ENCODE data around the gene ADRB2.
"Not testable (repeated sequence)": the region's sequence is repeated elsewhere in the genome, so short reads cannot be mapped to it uniquely, and the experiment has no call there.

ADRB2 gene

GRCh38 chr5:148791696-148792095, 34.7 kb upstream of the ADRB2 start:
- H3K27me3 ChIP-seq (replicated peaks; ENCODE audit: control insufficient read depth, insufficient read depth, low read length, poor library complexity, severe bottlenecking), result no peaks in the 10 kb centered on the region
- no peak for DNase-seq
- no peaks in the 10 kb centered on the region for H3K4me1 ChIP-seq (ENCODE audit: control insufficient read depth, insufficient read depth, low read length, poor library complexity, severe bottlenecking)
- H3K27ac ChIP-seq (ENCODE audit: insufficient read depth, low read length, poor library complexity, severe bottlenecking), result no peak overlapping the region
- H3K36me3 ChIP-seq (ENCODE audit: control insufficient read depth, insufficient read depth, low read length), result no peaks in the 10 kb centered on the region
- no peak overlapping the region for H3K4me3 ChIP-seq (ENCODE audit: insufficient read depth, low read depth, low read length, poor library complexity, severe bottlenecking)
- no peaks in the 10 kb centered on the region for H3K9me3 ChIP-seq (ENCODE audit: control insufficient read depth, low read length)

GRCh38 chr5:148792744-148793143, 33.7 kb upstream of the ADRB2 start:
- Histone ChIP-seq H3K9me3 (ENCODE audit: control insufficient read depth, low read length) (no peaks in the 10 kb centered on the region), H3K27me3 (replicated peaks; ENCODE audit: control insufficient read depth, insufficient read depth, low read length, poor library complexity, severe bottlenecking) (no peaks in the 10 kb centered on the region), H3K27ac (ENCODE audit: insufficient read depth, low read length, poor library complexity, severe bottlenecking) (no peak overlapping the region), H3K36me3 (ENCODE audit: control insufficient read depth, insufficient read depth, low read length) (no peaks in the 10 kb centered on the region), H3K4me1 (ENCODE audit: control insufficient read depth, insufficient read depth, low read length, poor library complexity, severe bottlenecking) (no peaks in the 10 kb centered on the region), H3K4me3 (ENCODE audit: insufficient read depth, low read depth, low read length, poor library complexity, severe bottlenecking) (no peak overlapping the region)
- no peak for DNase-seq

- Histone ChIP-seq H3K4me3 (ENCODE audit: insufficient read depth, low read depth, low read length, poor library complexity, severe bottlenecking) (no peak overlapping the region), H3K36me3 (ENCODE audit: control insufficient read depth, insufficient read depth, low read length) (no peaks in the 10 kb centered on the region), H3K4me1 (ENCODE audit: control insufficient read depth, insufficient read depth, low read length, poor library complexity, severe bottlenecking) (no peaks in the 10 kb centered on the region), H3K27me3 (replicated peaks; ENCODE audit: control insufficient read depth, insufficient read depth, low read length, poor library complexity, severe bottlenecking) (no peaks in the 10 kb centered on the region), H3K9me3 (ENCODE audit: control insufficient read depth, low read length) (no peaks in the 10 kb centered on the region), H3K27ac (ENCODE audit: insufficient read depth, low read length, poor library complexity, severe bottlenecking) (no peak overlapping the region)
- DNase-seq, result no peak
Measured at GRCh38 chr5:148793261-148793660, 33.1 kb upstream of the ADRB2 start.

GRCh38 chr5:148794275-148794674, 32.1 kb upstream of the ADRB2 start:
- DNase-seq, result no peak
- H3K4me3 ChIP-seq (ENCODE audit: insufficient read depth, low read depth, low read length, poor library complexity, severe bottlenecking), result no peak overlapping the region
- H3K27me3 ChIP-seq (replicated peaks; ENCODE audit: control insufficient read depth, insufficient read depth, low read length, poor library complexity, severe bottlenecking), result no peaks in the 10 kb centered on the region
- no peaks in the 10 kb centered on the region for H3K4me1 ChIP-seq (ENCODE audit: control insufficient read depth, insufficient read depth, low read length, poor library complexity, severe bottlenecking)
- H3K27ac ChIP-seq (ENCODE audit: insufficient read depth, low read length, poor library complexity, severe bottlenecking), result no peak overlapping the region
- no peaks in the 10 kb centered on the region for H3K9me3 ChIP-seq (ENCODE audit: control insufficient read depth, low read length)
- H3K36me3 ChIP-seq (ENCODE audit: control insufficient read depth, insufficient read depth, low read length), result no peaks in the 10 kb centered on the region

- no peak for DNase-seq
- H3K4me1 ChIP-seq (ENCODE audit: control insufficient read depth, insufficient read depth, low read length, poor library complexity, severe bottlenecking), result no peaks in the 10 kb centered on the region
- H3K9me3 ChIP-seq (ENCODE audit: control insufficient read depth, low read length), result no peaks in the 10 kb centered on the region
- H3K27ac ChIP-seq (ENCODE audit: insufficient read depth, low read length, poor library complexity, severe bottlenecking), result no peak overlapping the region
- H3K36me3 ChIP-seq (ENCODE audit: control insufficient read depth, insufficient read depth, low read length), result no peaks in the 10 kb centered on the region
- no peak overlapping the region for H3K4me3 ChIP-seq (ENCODE audit: insufficient read depth, low read depth, low read length, poor library complexity, severe bottlenecking)
- no peaks in the 10 kb centered on the region for H3K27me3 ChIP-seq (replicated peaks; ENCODE audit: control insufficient read depth, insufficient read depth, low read length, poor library complexity, severe bottlenecking)
Measured at GRCh38 chr5:148794729-148795561, 31.5 kb upstream of the ADRB2 start.

GRCh38 chr5:148796936-148797335, 29.5 kb upstream of the ADRB2 start:
- Histone ChIP-seq H3K27ac (ENCODE audit: insufficient read depth, low read length, poor library complexity, severe bottlenecking) (no peak overlapping the region), H3K27me3 (replicated peaks; ENCODE audit: control insufficient read depth, insufficient read depth, low read length, poor library complexity, severe bottlenecking) (no peaks in the 10 kb centered on the region), H3K9me3 (ENCODE audit: control insufficient read depth, low read length) (no peaks in the 10 kb centered on the region), H3K4me3 (ENCODE audit: insufficient read depth, low read depth, low read length, poor library complexity, severe bottlenecking) (no peak overlapping the region), H3K4me1 (ENCODE audit: control insufficient read depth, insufficient read depth, low read length, poor library complexity, severe bottlenecking) (no peaks in the 10 kb centered on the region), H3K36me3 (ENCODE audit: control insufficient read depth, insufficient read depth, low read length) (no peaks in the 10 kb centered on the region)
- DNase-seq, result no peak

- DNase-seq, result no peak
- Histone ChIP-seq H3K4me3 (ENCODE audit: insufficient read depth, low read depth, low read length, poor library complexity, severe bottlenecking) (no peak overlapping the region), H3K36me3 (ENCODE audit: control insufficient read depth, insufficient read depth, low read length) (no peaks in the 10 kb centered on the region), H3K9me3 (ENCODE audit: control insufficient read depth, low read length) (no peaks in the 10 kb centered on the region), H3K4me1 (ENCODE audit: control insufficient read depth, insufficient read depth, low read length, poor library complexity, severe bottlenecking) (no peaks in the 10 kb centered on the region), H3K27ac (ENCODE audit: insufficient read depth, low read length, poor library complexity, severe bottlenecking) (no peak overlapping the region), H3K27me3 (replicated peaks; ENCODE audit: control insufficient read depth, insufficient read depth, low read length, poor library complexity, severe bottlenecking) (no peaks in the 10 kb centered on the region)
Measured at GRCh38 chr5:148798786-148799185, 27.6 kb upstream of the ADRB2 start.

- Histone ChIP-seq H3K36me3 (ENCODE audit: control insufficient read depth, insufficient read depth, low read length) (no peaks in the 10 kb centered on the region), H3K4me1 (ENCODE audit: control insufficient read depth, insufficient read depth, low read length, poor library complexity, severe bottlenecking) (no peaks in the 10 kb centered on the region), H3K4me3 (ENCODE audit: insufficient read depth, low read depth, low read length, poor library complexity, severe bottlenecking) (no peak overlapping the region), H3K9me3 (ENCODE audit: control insufficient read depth, low read length) (no peaks in the 10 kb centered on the region), H3K27me3 (replicated peaks; ENCODE audit: control insufficient read depth, insufficient read depth, low read length, poor library complexity, severe bottlenecking) (no peaks in the 10 kb centered on the region), H3K27ac (ENCODE audit: insufficient read depth, low read length, poor library complexity, severe bottlenecking) (no peak overlapping the region)
- DNase-seq, result no peak
Measured at GRCh38 chr5:148799737-148800527, 26.5 kb upstream of the ADRB2 start.

- Histone ChIP-seq H3K27me3 (replicated peaks; ENCODE audit: control insufficient read depth, insufficient read depth, low read length, poor library complexity, severe bottlenecking) (no peaks in the 10 kb centered on the region), H3K9me3 (ENCODE audit: control insufficient read depth, low read length) (no peaks in the 10 kb centered on the region), H3K4me1 (ENCODE audit: control insufficient read depth, insufficient read depth, low read length, poor library complexity, severe bottlenecking) (no peaks in the 10 kb centered on the region)
Measured at GRCh38 chr5:148801682-148802276, 24.6 kb upstream of the ADRB2 start.

GRCh38 chr5:148803451-148803850, 23.0 kb upstream of the ADRB2 start:
- not testable (repeated sequence) for H3K27ac ChIP-seq (ENCODE audit: insufficient read depth, low read length, poor library complexity, severe bottlenecking); H3K9me3 ChIP-seq (ENCODE audit: control insufficient read depth, low read length); H3K36me3 ChIP-seq (ENCODE audit: control insufficient read depth, insufficient read depth, low read length); H3K27me3 ChIP-seq (replicated peaks; ENCODE audit: control insufficient read depth, insufficient read depth, low read length, poor library complexity, severe bottlenecking); DNase-seq; H3K4me1 ChIP-seq (ENCODE audit: control insufficient read depth, insufficient read depth, low read length, poor library complexity, severe bottlenecking); H3K4me3 ChIP-seq (ENCODE audit: insufficient read depth, low read depth, low read length, poor library complexity, severe bottlenecking)

More at GRCh38 chr5:148801682-148802276, 24.6 kb upstream of the ADRB2 start:
- Histone ChIP-seq H3K36me3 (ENCODE audit: control insufficient read depth, insufficient read depth, low read length) (no peaks in the 10 kb centered on the region), H3K27ac (ENCODE audit: insufficient read depth, low read length, poor library complexity, severe bottlenecking) (no peak overlapping the region), H3K4me3 (ENCODE audit: insufficient read depth, low read depth, low read length, poor library complexity, severe bottlenecking) (no peak overlapping the region)
- DNase-seq, result no peak

All from effector memory CD4-positive, alpha-beta T cell (primary cell).